Measurements from ENCODE around the gene USP44. TPM values are rescaled to one million over a fixed set of nuclear protein-coding genes. Genes with fewer than 3 reads are reported as not detected.
"Not testable (repeated sequence)": the region's sequence is repeated elsewhere in the genome, so short reads cannot be mapped to it uniquely, and the experiment has no call there.

The USP44 gene
- total RNA-seq (2014; rRNA removed; shearing (Covaris generic)), result 0.09 TPM in 1 of 2 replicates, not detected in the other
- 0.62 TPM in 1 of 2 replicates, not detected in the other for polyA plus RNA-seq (2014; cell fraction: nucleus; rRNA removed)

GRCh38 chr12:95551305-95551704 lies at the start of gene USP44:
TSS of gene USP44 (minus strand) at chr12:95551476. CDS start at chr12:95534256, 17,220 bp downstream.
- DNase-seq (ENCODE audit: extremely low read depth, low read depth), result no peak

- DNase-seq (ENCODE audit: extremely low read depth, low read depth), result no peak
Observed at GRCh38 chr12:95600567-95600966, 49.3 kb upstream of the USP44 start.

GRCh38 chr12:95599880-95600279 lies 48.6 kb upstream of the USP44 start:
- no peak for DNase-seq (ENCODE audit: extremely low read depth, low read depth)

- DNase-seq (ENCODE audit: extremely low read depth, low read depth), result no peak
Observed at GRCh38 chr12:95594136-95594535, 42.9 kb upstream of the USP44 start.

- DNase-seq (ENCODE audit: extremely low read depth, low read depth), result no peak
Observed at GRCh38 chr12:95593266-95593871, 42.1 kb upstream of the USP44 start.

GRCh38 chr12:95591731-95592130 lies 40.5 kb upstream of the USP44 start:
- no peak for DNase-seq (ENCODE audit: extremely low read depth, low read depth)

- DNase-seq (ENCODE audit: extremely low read depth, low read depth), result no peak
Observed at GRCh38 chr12:95590775-95591174, 39.5 kb upstream of the USP44 start.

GRCh38 chr12:95583933-95584332 lies 32.7 kb upstream of the USP44 start:
- no peak for DNase-seq (ENCODE audit: extremely low read depth, low read depth)

- peak; percentile 40 for DNase-seq (ENCODE audit: extremely low read depth, low read depth)
Observed at GRCh38 chr12:95582230-95583058, 31.2 kb upstream of the USP44 start.

- no peak for DNase-seq (ENCODE audit: extremely low read depth, low read depth)
Observed at GRCh38 chr12:95577820-95578219, 26.5 kb upstream of the USP44 start.

GRCh38 chr12:95574799-95575452 lies 23.6 kb upstream of the USP44 start:
- DNase-seq (ENCODE audit: extremely low read depth, low read depth), result peak; percentile 59

GRCh38 chr12:95573951-95574576 lies 22.8 kb upstream of the USP44 start:
- DNase-seq (ENCODE audit: extremely low read depth, low read depth), result no peak

- no peak for DNase-seq (ENCODE audit: extremely low read depth, low read depth)
Observed at GRCh38 chr12:95571369-95571768, 20.1 kb upstream of the USP44 start.

- DNase-seq (ENCODE audit: extremely low read depth, low read depth), result not testable (repeated sequence)
Observed at GRCh38 chr12:95568045-95568444, 16.8 kb upstream of the USP44 start.

- no peak for DNase-seq (ENCODE audit: extremely low read depth, low read depth)
Observed at GRCh38 chr12:95557625-95558024, 6.3 kb upstream of the USP44 start.

- DNase-seq (ENCODE audit: extremely low read depth, low read depth), result no peak
Observed at GRCh38 chr12:95554532-95555071, 3.3 kb upstream of the USP44 start.

- no peak for DNase-seq (ENCODE audit: extremely low read depth, low read depth)
Observed at GRCh38 chr12:95553197-95553943, 2.1 kb upstream of the USP44 start.

- DNase-seq (ENCODE audit: extremely low read depth, low read depth), result no peak
Observed at GRCh38 chr12:95551913-95552516, 739 bp upstream of the USP44 start.

GRCh38 chr12:95549392-95550084 lies 1.7 kb downstream of the USP44 start:
- no peak for DNase-seq (ENCODE audit: extremely low read depth, low read depth)
